HG03159 (cell line): Measurements from ENCODE around the gene ADAM23.

Source experiments
- ATAC-seq: cut with Tn5 transposase; IDR thresholded peaks from one replicate; pipeline ENCODE4 v1.9.1; 2021; ENCODE audit warnings: mild to moderate bottlenecking, moderate library complexity; ENCODE audit not compliant: unreplicated experiment

Gene ADAM23

DNA sequence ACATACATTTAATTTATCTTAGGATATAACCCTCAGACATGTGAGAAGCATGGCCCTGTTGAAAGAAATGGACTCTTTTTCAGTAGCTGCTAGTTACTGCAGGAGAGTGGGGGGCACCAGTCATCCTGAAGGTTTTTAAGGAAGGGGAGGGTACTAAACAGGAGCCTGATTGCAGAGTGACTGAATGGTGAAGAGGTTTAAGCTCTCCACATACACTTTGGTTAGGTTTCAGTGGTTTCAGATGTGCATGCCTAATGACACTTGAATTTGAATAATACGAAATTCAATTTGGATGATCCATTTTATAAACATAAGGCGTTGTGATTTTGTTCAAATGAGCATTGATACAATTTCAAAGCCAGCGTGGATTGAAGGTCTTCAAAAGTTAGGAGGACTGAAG, 188.0 kb downstream of the ADAM23 start:
- no peak for ATAC-seq

DNA sequence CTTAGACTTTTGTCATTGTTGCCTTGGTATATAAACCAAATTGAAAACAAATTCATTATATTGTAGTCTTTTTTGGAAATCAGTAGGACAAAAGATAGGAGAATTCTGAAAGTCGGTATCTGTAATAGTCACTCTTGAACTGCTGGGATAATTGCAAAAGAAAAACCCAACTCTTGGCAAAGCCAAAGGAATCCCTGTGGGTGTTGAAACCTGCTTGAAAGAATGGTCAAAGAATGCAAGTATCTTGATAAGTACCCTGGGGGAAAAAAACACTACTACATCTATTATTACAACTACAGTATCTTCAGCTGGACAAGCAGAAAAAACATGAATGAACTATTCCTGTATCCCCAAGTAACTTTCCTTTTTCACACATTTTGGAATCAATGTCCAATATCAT, 191.7 kb downstream of the ADAM23 start:
- no peak for ATAC-seq

DNA sequence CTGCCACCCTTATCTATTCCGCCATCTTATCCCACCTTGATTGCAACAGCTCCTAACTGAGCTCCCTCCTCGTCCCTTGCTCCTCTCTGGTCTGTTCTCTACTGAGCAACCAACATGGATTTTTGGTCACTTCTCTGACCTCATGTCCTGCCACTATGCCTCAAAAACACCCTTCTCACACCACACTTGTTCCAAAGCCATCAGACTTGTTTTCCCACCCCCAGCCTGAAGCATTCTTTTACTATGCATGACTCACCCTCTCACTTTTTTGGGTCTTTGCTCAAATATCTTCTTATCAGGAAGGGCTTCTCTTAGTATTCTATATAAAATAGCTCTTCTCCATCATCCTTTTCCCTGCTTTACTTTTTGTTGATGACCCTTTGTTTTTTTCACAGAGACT, 196.3 kb downstream of the ADAM23 start:
- no peak for ATAC-seq

DNA sequence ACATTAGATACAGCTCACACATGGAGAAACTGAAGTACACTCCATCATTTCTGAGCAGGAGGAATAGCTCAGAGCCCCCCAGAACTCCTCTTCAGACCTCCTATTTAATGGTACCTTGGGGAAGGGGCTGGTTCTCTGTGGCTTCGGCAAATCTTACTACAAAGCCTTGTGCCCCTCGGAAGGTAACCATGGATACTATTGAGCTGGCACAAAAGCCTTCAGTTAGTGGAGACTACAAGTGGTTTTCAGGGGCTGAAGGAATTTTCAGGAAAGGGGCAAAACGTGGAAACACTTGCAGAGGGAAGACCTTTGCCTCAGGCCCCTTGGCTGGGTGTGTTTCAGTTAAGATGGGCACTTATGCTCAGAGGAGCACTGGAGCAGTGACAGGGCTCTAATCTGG, 197.9 kb downstream of the ADAM23 start:
- no peak for ATAC-seq

DNA sequence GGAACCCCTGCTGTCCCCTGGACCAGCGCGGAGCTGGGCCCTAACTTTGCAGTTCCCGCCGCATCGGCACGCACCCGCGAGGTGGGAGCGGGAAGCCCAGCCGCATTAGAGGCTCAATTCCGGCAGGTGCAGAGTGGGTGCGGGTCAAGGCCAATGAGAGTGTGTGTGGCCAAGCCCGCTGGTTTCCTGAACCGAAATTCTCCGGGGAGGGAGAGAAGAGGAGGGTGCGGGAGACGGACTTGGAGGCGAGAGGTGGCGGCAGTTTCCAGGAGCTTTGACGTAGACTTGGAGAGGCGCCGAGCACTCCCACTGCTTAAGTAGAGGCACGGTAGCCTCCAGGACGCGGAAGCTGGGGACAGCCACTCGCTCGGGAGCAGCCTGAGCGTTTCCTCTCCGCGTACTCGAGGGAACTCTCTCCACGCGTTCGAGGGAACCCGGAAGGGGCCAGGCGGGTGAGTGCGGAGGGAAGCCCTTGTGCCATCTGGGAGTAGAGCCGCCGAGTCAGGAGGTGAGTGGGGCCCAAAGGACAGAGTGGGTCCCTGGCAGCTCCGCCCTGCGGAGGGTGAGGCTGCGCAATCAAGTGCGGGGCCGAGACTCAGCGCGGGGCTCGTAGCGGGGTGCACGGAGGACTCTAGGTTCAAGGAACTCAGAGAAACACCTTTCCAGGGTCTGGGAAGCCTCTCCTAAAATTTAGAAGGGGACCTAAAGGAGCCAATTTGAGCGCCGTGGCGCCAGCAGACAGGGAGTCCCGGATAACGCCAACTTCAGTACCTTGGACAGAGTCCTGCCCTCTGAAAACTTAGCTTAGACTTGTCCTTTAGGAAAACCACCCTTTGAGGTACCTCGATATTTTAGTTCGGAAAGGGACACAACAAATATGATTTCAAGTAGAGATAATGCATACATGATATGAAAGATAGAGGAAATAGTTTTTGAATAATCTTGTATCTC, 199.0 kb downstream of the ADAM23 start, which contains the start of gene FAM237A:
Gene FAM237A, plus strand, starts transcription at position 413 of the 951 bp plus-strand sequence. CDS start 1,750 bp downstream, outside the sequence.
- no peak for ATAC-seq

DNA sequence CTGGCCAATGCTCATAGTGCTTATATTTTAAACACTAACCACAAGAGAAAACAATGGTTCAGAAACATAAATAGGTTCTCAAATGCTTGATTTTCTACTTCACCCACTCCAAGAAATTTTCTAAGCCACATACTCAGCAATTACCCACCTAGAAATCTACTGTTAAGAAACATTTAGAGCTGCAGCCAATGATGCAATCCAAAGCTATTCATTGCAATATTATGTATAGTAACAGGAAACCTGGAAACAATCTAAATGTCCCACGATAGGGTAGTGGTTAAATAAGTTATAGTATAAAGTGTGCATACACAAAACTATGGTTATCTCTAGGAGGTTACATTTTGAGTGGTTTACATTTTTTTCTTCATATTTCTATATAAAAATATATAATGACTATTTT, 204.7 kb downstream of the ADAM23 start:
- ATAC-seq, result no peak

DNA sequence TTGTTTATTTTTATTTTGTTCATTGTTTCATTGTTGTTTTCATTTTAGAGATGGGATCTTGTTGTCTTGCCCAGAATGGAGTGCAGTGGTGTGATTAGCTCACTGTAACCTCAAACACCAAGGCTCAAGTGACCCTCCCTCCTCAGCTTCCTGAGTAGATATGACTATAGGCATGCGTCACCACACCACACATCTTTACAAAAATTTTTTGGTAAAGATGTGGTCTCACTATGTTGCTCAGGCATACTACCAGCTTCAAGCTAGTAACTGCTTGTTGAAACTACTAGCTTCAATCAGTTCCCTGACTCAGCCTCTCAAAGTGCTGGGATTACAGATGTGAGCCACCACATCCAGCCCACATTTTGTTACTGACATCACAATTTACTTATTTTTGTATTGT, 213.8 kb downstream of the ADAM23 start:
- ATAC-seq, result no peak

DNA sequence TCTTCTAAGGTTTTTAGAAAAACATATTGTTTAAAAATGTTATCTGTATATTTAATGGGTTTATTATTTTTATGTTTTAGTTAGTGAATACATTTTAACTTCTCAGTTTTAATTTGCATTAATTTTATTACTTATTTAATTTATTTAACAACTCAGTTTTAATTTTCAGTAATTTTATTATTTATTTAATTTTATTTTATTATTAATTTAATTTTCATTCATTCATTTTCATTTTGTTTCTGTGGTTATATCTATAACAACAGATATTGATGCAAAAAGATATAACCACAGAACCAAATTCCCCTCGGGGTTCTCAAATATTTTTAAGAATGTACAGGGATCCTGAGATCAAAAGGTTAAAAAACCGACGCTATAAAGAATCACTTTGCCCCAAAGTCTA, 221.9 kb downstream of the ADAM23 start:
- ATAC-seq, result no peak
